Breast epithelium (tissue), 4 donors: ENCODE measurements around the gene CDK16. TPM values are rescaled to one million over a fixed set of nuclear protein-coding genes. Genes with fewer than 3 reads are reported as not detected.

ENCODE experiments used
- DNase-seq, 2 donors: peaks; one replicate each; pipeline ENCODE4 v3.0.0-alpha.2; 2019; ENCODE audit warnings: low spot score in 2 of 2
- H3K27ac ChIP-seq, 2 donors: fragments of 200-600 bp; sonication (generic) in 1 of 2; one replicate each; pipeline ENCODE4 v1.5.1; 2016 to 2019; ENCODE audit warnings: mild to moderate bottlenecking in 1 of 2
- H3K27me3 ChIP-seq, 2 donors: fragments of 200-600 bp; sonication (generic) in 1 of 2; one replicate each; pipeline versions ENCODE4 v1.5.1 to v1.6.0; 2017 to 2019; ENCODE audit warnings: control low read depth in 1 of 2, mild to moderate bottlenecking in 1 of 2
- H3K36me3 ChIP-seq: fragments of 200-600 bp; one replicate; pipeline ENCODE4 v1.5.1; 2019
- H3K4me1 ChIP-seq, 2 donors: fragments of 200-600 bp; sonication (generic); one replicate each; pipeline ENCODE4 v1.5.1; 2016 to 2019; ENCODE audit warnings: control low read depth in 1 of 2
- H3K4me3 ChIP-seq, 3 donors: fragments of 200-600 bp; sonication (generic); 1 replicate in 2 of 3; 2 replicates in 1 of 3; pipeline ENCODE4 v1.5.1; 2016 to 2019; ENCODE audit warnings: mild to moderate bottlenecking in 3 of 3, moderate library complexity in 2 of 3
- H3K9me3 ChIP-seq, 2 donors: fragments of 200-600 bp; sonication (generic) in 1 of 2; one replicate each; pipeline ENCODE4 v1.5.1; 2016 to 2019; ENCODE audit warnings: control low read depth in 1 of 2
- CTCF ChIP-seq, 3 donors: fragments of 450-650 bp; IDR thresholded peaks; one replicate each; pipeline ENCODE4 v1.5.1; 2016 to 2017; ENCODE audit warnings: antibody characterized with exemption in 3 of 3, mild to moderate bottlenecking in 3 of 3, moderate library complexity in 3 of 3
- POLR2A ChIP-seq: fragments of 450-650 bp; IDR thresholded peaks from one replicate; pipeline ENCODE4 v1.6.1; 2016; ENCODE audit warnings: antibody characterized with exemption, mild to moderate bottlenecking, moderate library complexity
- POLR2AphosphoS5 ChIP-seq, 3 donors: sonication (generic); formaldehyde crosslinking; IDR thresholded peaks; one replicate each; pipeline ENCODE4 v1.6.1; 2017; ENCODE audit warnings: antibody characterized with exemption in 3 of 3
- intact Hi-C: fragments of 100-400 bp; cut with DNase I; formaldehyde crosslinking; loops from one replicate; pipeline ENCODE4 v1.15.1; 2023; ENCODE audit warnings: low total_unique reads
- total RNA-seq, 3 donors: library from RNA; depleted of rRNA; stranded (reverse); fragments of >200 nt; gene quantifications; one replicate each; pipeline ENCODE4 v1.1.0, GENCODE V29; 2016

Gene CDK16
- total RNA-seq, 3 donors from 2014 or later: 65.9 to 80.2 (median 73.1) TPM

GRCh38 chrX:47172549-47172948 is 45.9 kb upstream of the CDK16 start:
- Histone ChIP-seq H3K27me3 (peaks cover 0 to 86% of the 10 kb centered on the region in 2 donors), H3K4me1 (no peaks in the 10 kb centered on the region), H3K36me3 (no peaks in the 10 kb centered on the region), H3K27ac (no peak overlapping the region), H3K4me3 (no peak overlapping the region), H3K9me3 (no peaks in the 10 kb centered on the region)
- intact Hi-C loops: no loop called here
- DNase-seq: no peak
- TF ChIP-seq POLR2A (no peak), POLR2AphosphoS5 (IDR thresholded peaks at IDR 0.05) (no peak), CTCF (IDR thresholded peaks at IDR 0.05) (no peak)

GRCh38 chrX:47172971-47173792 is 45.3 kb upstream of the CDK16 start:
- DNase-seq: no peak
- Histone ChIP-seq H3K27me3 (peaks cover 0 to 93% of the 10 kb centered on the region in 2 donors), H3K27ac (no peak overlapping the region), H3K36me3 (no peaks in the 10 kb centered on the region), H3K9me3 (no peaks in the 10 kb centered on the region), H3K4me3 (no peak overlapping the region), H3K4me1 (no peaks in the 10 kb centered on the region)
- TF ChIP-seq POLR2A: no peak
- no peak for TF ChIP-seq CTCF (IDR thresholded peaks at IDR 0.05)
- no peak for TF ChIP-seq POLR2AphosphoS5 (IDR thresholded peaks at IDR 0.05)
- intact Hi-C loops: no loop called here

- DNase-seq: no peak
- no peaks in the 10 kb centered on the region for H3K36me3 ChIP-seq
- intact Hi-C loops: no loop called here
- peaks cover 0 to 95% of the 10 kb centered on the region in 2 donors for H3K27me3 ChIP-seq
- no peak overlapping the region for H3K4me3 ChIP-seq
- no peaks in the 10 kb centered on the region for H3K9me3 ChIP-seq
- H3K27ac ChIP-seq: no peak overlapping the region
- no peak for TF ChIP-seq POLR2A
- TF ChIP-seq CTCF (IDR thresholded peaks at IDR 0.05): no peak
- H3K4me1 ChIP-seq: no peaks in the 10 kb centered on the region
These were observed 44.1 kb upstream of the CDK16 start for GRCh38 chrX:47174376-47174775.

GRCh38 chrX:47174846-47175587 is 43.5 kb upstream of the CDK16 start:
- Histone ChIP-seq H3K27ac (no peak overlapping the region), H3K36me3 (no peaks in the 10 kb centered on the region), H3K4me3 (no peak overlapping the region), H3K27me3 (peaks cover 0 to 94% of the 10 kb centered on the region in 2 donors), H3K9me3 (no peaks in the 10 kb centered on the region), H3K4me1 (no peaks in the 10 kb centered on the region)
- no peak for DNase-seq
- intact Hi-C loops: no loop called here
- TF ChIP-seq CTCF (IDR thresholded peaks at IDR 0.05) (no peak), POLR2AphosphoS5 (IDR thresholded peaks at IDR 0.05) (no peak), POLR2A (no peak)

GRCh38 chrX:47175588-47175980 is 42.9 kb upstream of the CDK16 start:
- Histone ChIP-seq H3K4me3 (no peak overlapping the region), H3K27me3 (peaks cover 0 to 93% of the 10 kb centered on the region in 2 donors), H3K4me1 (no peaks in the 10 kb centered on the region), H3K27ac (no peak overlapping the region), H3K36me3 (no peaks in the 10 kb centered on the region), H3K9me3 (no peaks in the 10 kb centered on the region)
- no peak for TF ChIP-seq POLR2A
- no peak for TF ChIP-seq POLR2AphosphoS5 (IDR thresholded peaks at IDR 0.05)
- no peak for TF ChIP-seq CTCF (IDR thresholded peaks at IDR 0.05)
- no peak for DNase-seq
- intact Hi-C loops: no loop called here
